H54 (cell line): Measurements from ENCODE around the gene TMCC1.
A peak's percentile ranks its signal among the peaks of the same experiment; 100 is the strongest.

Source experiments
- DNase-seq: peaks from one replicate; pipeline ENCODE4 v3.0.0; 2011; ENCODE audit warnings: low spot score, mixed read lengths; ENCODE audit not compliant: insufficient read length
- FAIRE-seq: peaks from 3 replicates; lab custom pipeline; 2011; peaks lifted over from hg19 to GRCh38; lab: Jason Lieb, UNC
- POLR2A ChIP-seq: IDR thresholded peaks from 2 replicates; pipeline ENCODE4 v1.6.1; 2011; ENCODE audit warnings: low read depth, mild to moderate bottlenecking, low read length

TMCC1 gene

DNA sequence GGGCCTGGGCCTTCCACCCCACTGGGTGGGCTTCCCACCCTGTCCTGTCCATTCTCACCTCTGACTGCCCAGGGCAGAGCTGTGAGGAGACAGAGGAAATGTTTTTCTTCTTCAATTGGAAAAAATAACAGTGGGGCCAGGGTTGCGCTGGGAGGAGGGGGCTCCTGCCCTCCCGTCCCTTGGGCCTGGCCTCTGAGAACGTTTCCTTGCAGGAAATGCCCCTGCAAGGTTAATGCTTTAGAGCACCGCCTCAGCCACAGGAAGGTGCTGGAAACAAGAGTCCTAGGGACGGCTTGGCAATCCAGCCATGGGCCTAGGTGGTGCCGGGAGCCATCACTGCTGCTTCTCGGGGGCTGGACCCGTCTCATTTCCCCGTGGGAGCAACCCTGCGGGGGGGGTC is 283.2 kb downstream of the TMCC1 start:
- FAIRE-seq: no peak
- no peak for TF ChIP-seq POLR2A

DNA sequence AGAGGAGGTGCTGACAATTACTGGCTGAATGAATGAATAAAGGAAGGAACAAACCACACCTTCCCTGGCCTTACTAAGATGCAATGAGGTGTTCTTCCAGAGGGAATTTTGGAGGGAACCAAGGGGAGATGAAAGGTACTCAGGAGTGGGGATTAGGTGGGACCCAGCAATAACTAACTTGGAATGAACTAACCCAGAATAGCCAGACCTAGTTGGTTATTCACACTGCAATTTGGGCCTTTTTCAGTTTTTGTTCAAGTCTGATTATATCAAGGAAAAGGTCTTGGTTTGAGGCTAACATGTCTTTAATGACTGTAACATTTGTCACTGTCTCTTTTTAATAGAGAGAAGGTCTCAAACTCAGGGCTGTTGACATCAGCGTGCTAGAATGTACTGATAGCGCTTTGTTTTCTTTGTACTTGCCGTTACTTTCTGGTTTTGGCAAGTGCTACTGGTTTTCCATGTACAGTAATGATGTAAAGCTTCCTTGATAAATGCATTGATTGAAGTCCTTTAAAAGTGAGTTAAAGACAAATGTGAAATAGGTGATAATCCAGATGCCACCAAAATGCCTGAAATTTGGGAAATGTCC is 283.8 kb downstream of the TMCC1 start:
- FAIRE-seq: no peak
- no peak for TF ChIP-seq POLR2A
- no peak for DNase-seq

More for the DNA sequence above, 283.2 kb downstream of the TMCC1 start:
- DNase-seq: no peak

DNA sequence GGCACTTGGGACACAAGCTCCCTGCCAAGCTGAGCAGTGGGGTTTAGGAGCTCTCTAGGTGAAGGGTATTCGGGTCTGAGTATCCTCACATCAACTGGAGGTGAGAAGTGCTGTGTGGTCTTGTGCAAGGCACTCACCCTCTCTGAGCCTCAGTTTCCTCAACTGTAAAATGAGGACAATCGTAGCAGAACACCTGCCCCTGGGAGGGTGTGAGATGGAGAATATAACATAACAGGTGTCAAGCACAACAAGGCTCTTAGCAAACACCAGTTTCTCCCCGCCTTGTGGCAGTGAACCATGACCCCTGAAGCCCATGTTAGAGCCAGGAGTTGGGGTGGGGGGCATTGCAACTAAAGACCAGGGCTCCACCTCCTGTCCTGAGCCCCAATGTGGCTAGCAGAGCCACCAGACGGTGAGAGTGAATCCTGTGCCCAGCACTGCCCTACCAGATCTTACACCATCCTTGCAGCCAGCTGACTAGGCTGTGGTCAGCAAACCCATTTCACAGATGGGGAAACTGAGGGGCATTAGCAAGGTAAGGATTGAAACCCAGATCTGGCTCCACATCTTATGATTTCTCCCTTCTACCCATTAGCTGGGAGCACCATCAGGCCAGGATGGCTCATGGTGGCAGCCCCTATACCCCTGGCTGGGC is 284.4 kb downstream of the TMCC1 start:
- TF ChIP-seq POLR2A: no peak
- no peak for DNase-seq
- no peak for FAIRE-seq

DNA sequence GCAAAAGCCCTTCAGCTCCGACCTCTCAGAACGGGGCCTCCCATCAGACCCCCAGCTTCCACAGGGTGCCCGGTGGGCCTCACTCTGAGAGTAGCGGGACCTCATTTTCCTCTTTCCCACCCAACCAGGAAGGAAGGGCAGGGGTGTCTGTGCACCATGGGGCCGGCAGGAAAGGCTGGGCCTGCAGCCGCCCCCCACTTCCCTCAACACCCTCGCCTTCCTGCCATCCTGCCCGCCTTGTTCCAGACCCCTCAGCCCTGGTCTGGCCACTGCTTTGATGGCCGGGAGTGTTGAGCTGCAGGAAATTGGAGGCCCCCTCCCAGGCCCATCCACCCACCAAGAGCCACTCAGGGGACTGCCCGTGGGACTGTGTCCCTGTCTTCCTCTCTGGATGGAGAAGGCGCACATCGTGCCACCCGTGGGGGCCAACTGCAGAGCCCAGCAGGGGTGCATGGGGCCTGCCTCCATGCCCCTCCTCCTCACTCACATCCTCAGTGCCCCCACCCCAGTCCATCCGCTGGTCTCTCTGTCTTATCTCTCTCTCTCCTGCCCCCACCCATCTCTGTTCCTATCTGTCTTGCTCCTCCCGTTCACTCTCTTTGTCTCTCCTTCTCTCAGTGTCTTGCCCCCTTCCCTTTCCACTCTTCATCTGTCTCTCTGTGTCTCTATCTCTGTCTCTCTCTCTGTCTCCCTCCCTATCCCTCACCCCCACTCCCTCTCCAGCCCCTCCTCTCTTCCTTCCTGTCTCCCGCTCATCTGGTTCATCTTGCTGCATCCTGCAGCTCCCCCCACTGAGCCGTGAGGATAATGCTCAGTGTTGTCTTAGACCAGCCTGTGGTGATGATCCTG is 285.2 kb downstream of the TMCC1 start:
- DNase-seq (no peak), FAIRE-seq (no peak)
- TF ChIP-seq POLR2A: no peak

DNA sequence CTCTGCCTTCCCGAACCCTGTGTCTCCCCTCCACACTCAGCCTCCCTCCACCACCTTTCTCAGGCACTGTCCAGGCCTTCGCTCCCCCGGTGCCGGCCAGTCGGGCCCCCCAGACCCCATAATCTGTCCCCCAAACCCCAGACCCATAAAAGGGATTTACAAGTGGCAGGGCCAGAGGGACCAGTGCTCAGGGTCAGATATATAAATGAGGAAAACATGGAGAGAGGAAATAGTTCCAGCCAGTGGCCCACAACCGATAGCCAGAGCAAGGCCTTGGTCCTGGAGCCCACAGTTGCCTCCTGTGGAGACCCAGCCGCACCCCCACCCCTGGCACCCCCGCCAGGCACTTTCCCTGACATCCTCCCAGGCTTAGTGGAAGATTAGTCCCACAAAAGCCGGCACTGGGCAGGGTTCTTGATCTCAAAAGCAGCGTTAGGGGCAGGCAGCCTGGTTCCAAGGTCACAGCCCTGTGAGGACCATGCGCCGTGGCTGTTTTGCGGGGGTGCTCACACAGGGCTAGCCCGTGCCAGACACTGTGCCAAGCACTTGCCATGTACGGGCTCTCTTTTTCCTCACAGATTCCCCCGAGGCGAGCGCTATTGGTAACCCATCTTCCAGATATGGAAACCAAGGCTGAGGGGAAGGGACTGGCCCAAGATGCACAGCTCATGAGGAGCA is 286.0 kb downstream of the TMCC1 start:
- no peak for TF ChIP-seq POLR2A
- FAIRE-seq (no peak), DNase-seq (no peak)

DNA sequence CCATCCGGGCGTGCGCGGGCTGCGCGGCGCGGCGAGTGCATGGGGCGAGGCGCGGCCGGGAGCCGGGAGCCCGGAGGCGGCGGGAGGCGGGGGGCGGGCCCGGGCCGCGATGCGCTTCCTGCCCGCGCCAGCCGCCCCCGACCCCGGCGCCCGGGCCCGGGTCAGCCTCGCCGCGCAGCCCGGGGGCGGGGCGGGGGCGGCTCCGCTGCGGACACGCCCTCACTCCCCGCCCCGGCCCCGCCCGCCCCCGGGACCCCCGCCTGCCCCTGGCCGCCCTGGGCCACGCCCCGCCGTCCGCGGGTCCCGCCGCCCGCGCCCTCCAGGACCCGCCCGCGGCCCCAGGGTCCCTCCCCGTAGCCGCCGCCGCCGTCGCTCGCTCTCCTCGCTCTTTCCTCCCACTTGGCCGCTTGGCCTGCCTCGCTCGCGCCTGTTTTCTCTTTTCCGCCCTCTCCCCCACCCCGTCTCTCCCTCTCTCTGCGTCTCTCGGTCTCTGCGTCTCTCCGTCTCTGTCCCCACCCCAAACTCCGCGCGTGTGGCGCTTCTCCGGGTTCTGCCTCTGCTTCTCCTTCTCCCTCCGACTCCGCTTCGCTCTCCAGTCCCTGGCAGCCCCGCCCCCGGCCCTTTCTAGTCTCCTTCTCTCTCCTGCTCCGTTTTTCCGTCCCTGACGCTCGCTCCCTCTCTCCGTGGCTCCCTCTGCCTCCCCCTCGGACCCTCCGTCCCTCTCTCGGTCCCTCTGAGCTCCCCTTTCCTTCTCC is 286.7 kb downstream of the TMCC1 start, which contains the start of gene PLXND1:
Gene PLXND1, minus strand, starts transcription at position 41 of the 755 bp plus-strand sequence. Its CDS starts 37 bp downstream, at position 4.
- no peak for FAIRE-seq
- peak; percentile 87 for DNase-seq

DNA sequence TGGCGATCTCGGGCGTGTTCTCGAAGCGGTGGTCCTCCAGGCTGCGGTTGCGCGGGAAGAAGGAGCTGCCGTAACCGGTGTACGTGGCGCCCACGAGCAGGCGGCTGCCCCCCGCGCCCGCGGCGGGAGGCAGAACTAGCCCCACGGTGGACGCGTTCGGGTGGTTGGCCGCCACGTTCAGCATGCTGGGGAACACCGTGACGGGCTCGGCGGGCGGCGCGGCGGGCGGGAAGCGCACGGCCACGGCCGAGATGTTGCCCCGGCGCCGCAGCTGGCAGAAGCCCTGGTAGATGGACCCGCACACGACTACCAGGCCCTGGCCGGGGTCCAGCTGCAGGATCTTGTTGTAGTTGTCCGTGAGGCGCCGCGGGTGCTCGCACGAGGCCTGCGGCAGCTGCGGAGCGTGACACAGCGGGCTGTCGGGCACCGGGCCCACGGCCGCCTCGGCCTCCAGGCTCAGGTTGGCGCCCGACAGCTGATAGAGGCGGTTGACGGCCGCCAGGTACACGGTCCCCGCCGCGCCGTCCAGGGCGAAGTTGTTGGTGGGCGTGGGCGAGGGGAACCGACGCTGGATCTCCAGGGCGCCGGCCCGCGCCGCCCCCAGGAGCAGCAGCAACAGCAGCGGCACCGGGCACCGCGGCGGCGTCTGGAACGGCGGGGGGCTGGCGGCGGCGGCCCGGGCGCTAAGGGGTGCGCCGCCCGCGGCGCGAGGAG is 287.4 kb downstream of the TMCC1 start:
- FAIRE-seq (no peak), DNase-seq (peak; percentile 85)
- TF ChIP-seq POLR2A: no peak

More for the DNA sequence above, 286.7 kb downstream of the TMCC1 start, which contains the start of gene PLXND1:
- TF ChIP-seq POLR2A: peak; percentile 63

DNA sequence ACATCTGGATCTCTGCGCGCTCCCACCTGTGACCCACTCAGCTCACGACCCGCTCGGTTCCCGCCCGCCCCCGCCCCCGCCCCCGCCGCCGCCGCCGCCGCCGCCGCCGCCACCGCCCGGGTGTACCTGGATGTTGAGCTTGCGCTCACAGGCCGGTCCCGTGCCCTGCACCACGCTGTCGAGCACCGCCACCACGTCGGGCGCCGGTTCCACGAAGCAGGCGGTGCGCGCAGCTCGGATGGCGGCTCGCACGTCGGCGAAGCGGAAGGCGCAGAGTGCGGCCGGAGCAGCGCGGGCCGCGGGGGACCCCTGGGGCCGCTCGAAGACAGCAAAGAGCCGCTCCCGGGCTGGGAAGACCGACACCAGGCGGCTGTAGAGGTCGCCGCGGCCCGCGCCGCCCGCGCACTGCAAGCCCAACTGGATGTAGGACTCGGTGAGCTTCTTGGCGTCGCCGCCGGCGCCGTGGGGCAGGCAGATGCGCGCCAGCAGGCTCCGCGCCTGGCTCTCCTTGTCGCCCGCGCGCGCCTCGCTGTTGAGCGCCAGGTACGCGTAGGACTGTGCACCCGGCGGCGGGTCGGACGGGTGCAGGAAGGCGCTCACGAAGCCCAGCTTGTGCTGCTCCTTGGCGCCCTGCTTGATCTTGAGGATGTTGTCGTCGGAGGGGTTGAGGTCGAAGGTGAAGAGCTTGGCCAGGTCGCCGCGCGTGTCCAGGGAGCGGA is 288.1 kb downstream of the TMCC1 start:
- DNase-seq (peak; percentile 60), FAIRE-seq (no peak)

DNA sequence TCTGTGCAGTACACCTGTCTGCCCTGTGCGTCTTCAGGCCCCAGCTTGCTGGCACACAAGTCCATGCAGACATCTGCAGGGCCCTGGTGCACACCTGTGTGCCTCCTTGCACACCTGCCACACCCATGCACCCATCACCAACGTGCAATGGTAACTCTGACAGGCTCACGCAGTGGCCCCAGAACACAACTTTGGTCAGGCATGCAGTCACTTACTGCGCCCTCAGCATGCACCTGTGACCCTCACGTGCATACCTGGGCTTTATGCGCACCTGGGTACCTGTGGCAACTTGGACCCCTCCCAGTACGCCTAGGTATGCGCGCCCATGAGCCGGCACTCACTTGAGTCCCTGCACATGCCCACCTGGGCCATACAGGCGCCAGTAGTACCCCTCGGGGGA is 288.7 kb downstream of the TMCC1 start:
- FAIRE-seq (no peak), DNase-seq (no peak)
- no peak for TF ChIP-seq POLR2A

More for the DNA sequence above, 288.1 kb downstream of the TMCC1 start:
- TF ChIP-seq POLR2A: 0 out of 2 replicates have a peak, but pooled peaks have one; percentile 6

DNA sequence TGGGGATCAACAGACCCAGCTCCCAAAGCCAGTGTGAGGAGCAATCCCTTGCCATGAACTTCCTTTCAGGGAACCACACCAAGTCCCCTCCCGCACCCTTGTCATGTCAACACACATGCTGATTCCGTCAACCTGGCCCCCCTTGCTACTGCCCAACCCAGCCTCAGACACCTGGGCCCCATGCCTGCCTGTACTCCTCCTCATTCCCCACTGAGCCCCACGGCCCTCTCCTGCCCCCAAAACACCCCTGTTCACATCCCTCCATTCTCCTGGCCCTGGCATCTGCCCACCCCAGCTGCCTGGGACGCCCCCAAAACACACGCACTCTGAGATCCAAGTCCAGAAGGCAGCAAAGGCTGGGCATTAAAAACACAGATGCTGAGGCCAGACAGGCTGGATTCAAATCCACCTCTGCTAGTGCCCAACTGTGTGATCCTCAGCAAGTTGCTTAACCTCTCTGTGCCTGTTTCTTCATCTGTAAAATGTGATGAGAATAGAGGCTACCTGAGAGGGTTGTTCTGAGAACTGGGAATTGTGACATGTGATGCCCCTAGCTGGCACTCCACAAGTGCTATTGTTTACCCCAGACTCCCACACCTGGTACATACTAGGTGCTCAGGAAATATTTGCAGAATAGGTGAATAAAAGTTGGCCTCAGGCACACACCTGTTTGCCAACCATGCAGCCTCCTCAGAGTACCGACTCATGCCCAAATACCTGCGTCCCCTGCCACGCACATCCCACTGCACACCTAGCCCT is 289.3 kb downstream of the TMCC1 start:
- FAIRE-seq: no peak
- no peak for TF ChIP-seq POLR2A

DNA sequence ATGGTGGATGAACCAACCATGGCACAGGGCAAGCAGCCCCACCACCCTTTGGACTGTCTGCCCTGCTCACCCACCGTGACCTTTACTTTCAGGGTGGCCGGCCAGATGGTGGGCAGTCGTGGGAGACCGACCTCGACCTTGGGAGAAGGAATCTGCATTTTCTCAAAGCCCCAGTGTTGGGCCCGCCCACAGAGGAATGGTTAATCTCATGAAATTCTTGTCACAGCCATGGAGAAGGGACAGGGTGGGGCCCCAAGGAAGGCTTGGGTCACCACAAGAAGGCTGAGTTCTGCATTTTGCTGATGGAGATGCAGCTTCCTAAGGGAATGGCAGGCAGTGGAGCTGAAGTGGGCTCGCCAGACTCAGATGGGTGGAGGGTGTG is 290.0 kb downstream of the TMCC1 start:
- TF ChIP-seq POLR2A: no peak
- FAIRE-seq: no peak
- no peak for DNase-seq

More for the DNA sequence above, 289.3 kb downstream of the TMCC1 start:
- DNase-seq: no peak
